ENCODE results near the gene HS3ST4.

HS3ST4 gene

GRCh38 chr16:25877103-25877502, 185.3 kb downstream of the HS3ST4 start:
- no peak for TF ChIP-seq CTCF (IDR thresholded peaks at IDR 0.05)
- Histone ChIP-seq H3K27me3 (ENCODE audit: control insufficient read depth, insufficient read depth, low read length) (no peaks in the 10 kb centered on the region), H3K4me2 (ENCODE audit: low read length) (no peak overlapping the region), H3K79me2 (peaks cover 3% of the 10 kb centered on the region), H3K36me3 (ENCODE audit: control insufficient read depth, insufficient read depth, low read length) (no peaks in the 10 kb centered on the region), H3K4me3 (ENCODE audit: low read depth, low read length) (no peak overlapping the region), H3K9me3 (ENCODE audit: control insufficient read depth, low read length) (no peaks in the 10 kb centered on the region), H3K4me1 (no peaks in the 10 kb centered on the region), H3K27ac (no peak overlapping the region), H3K9ac (no peak overlapping the region), H2AFZ (no peak overlapping the region)

GRCh38 chr16:25886598-25886997, 194.8 kb downstream of the HS3ST4 start:
- H3K79me2 ChIP-seq: peaks cover 2% of the 10 kb centered on the region
- H3K9ac ChIP-seq: no peak overlapping the region
- TF ChIP-seq CTCF (IDR thresholded peaks at IDR 0.05): no peak
- no peak overlapping the region for H2AFZ ChIP-seq
- H3K4me2 ChIP-seq (ENCODE audit: low read length): no peak overlapping the region
- no peaks in the 10 kb centered on the region for H3K9me3 ChIP-seq (ENCODE audit: control insufficient read depth, low read length)
- no peak overlapping the region for H3K27ac ChIP-seq
- H3K27me3 ChIP-seq (ENCODE audit: control insufficient read depth, insufficient read depth, low read length): no peaks in the 10 kb centered on the region
- no peaks in the 10 kb centered on the region for H3K36me3 ChIP-seq (ENCODE audit: control insufficient read depth, insufficient read depth, low read length)
- no peaks in the 10 kb centered on the region for H3K4me1 ChIP-seq
- H3K4me3 ChIP-seq (ENCODE audit: low read depth, low read length): no peak overlapping the region

GRCh38 chr16:25888868-25889267, 197.1 kb downstream of the HS3ST4 start:
- no peak overlapping the region for H3K4me2 ChIP-seq (ENCODE audit: low read length)
- H3K36me3 ChIP-seq (ENCODE audit: control insufficient read depth, insufficient read depth, low read length): no peaks in the 10 kb centered on the region
- H3K79me2 ChIP-seq: peaks cover 2% of the 10 kb centered on the region
- no peak overlapping the region for H3K4me3 ChIP-seq (ENCODE audit: low read depth, low read length)
- no peak overlapping the region for H2AFZ ChIP-seq
- no peaks in the 10 kb centered on the region for H3K9me3 ChIP-seq (ENCODE audit: control insufficient read depth, low read length)
- H3K9ac ChIP-seq: no peak overlapping the region
- TF ChIP-seq CTCF (IDR thresholded peaks at IDR 0.05): no peak
- no peaks in the 10 kb centered on the region for H3K27me3 ChIP-seq (ENCODE audit: control insufficient read depth, insufficient read depth, low read length)
- no peaks in the 10 kb centered on the region for H3K4me1 ChIP-seq
- H3K27ac ChIP-seq: no peak overlapping the region

- no peak overlapping the region for H2AFZ ChIP-seq
- peaks cover 7% of the 10 kb centered on the region for H3K4me1 ChIP-seq
- H3K79me2 ChIP-seq: peaks cover 2% of the 10 kb centered on the region
- H3K4me3 ChIP-seq (ENCODE audit: low read depth, low read length): no peak overlapping the region
- H3K9ac ChIP-seq: no peak overlapping the region
- TF ChIP-seq CTCF (IDR thresholded peaks at IDR 0.05): no peak
- no peaks in the 10 kb centered on the region for H3K9me3 ChIP-seq (ENCODE audit: control insufficient read depth, low read length)
- no peak overlapping the region for H3K27ac ChIP-seq
- no peaks in the 10 kb centered on the region for H3K36me3 ChIP-seq (ENCODE audit: control insufficient read depth, insufficient read depth, low read length)
- no peak overlapping the region for H3K4me2 ChIP-seq (ENCODE audit: low read length)
- no peaks in the 10 kb centered on the region for H3K27me3 ChIP-seq (ENCODE audit: control insufficient read depth, insufficient read depth, low read length)
These were observed 201.6 kb downstream of the HS3ST4 start for GRCh38 chr16:25893332-25893731.

- Histone ChIP-seq H3K4me2 (ENCODE audit: low read length) (no peak overlapping the region), H3K27me3 (ENCODE audit: control insufficient read depth, insufficient read depth, low read length) (no peaks in the 10 kb centered on the region), H3K27ac (no peak overlapping the region), H3K4me3 (ENCODE audit: low read depth, low read length) (no peak overlapping the region), H3K79me2 (peaks cover 2% of the 10 kb centered on the region), H2AFZ (no peak overlapping the region), H3K9ac (no peak overlapping the region), H3K4me1 (peaks cover 7% of the 10 kb centered on the region), H3K9me3 (ENCODE audit: control insufficient read depth, low read length) (no peaks in the 10 kb centered on the region), H3K36me3 (ENCODE audit: control insufficient read depth, insufficient read depth, low read length) (no peaks in the 10 kb centered on the region)
- TF ChIP-seq CTCF (IDR thresholded peaks at IDR 0.05): no peak
These were observed 202.3 kb downstream of the HS3ST4 start for GRCh38 chr16:25894093-25894492.
